Muscle layer of duodenum (tissue), 2 donors: ENCODE results near the gene MYO15A.
A peak's percentile ranks its signal among the peaks of the same experiment; 100 is the strongest.

Experiments
- H3K27ac ChIP-seq: one replicate; pipeline ENCODE4 v1.7.0; 2013; ENCODE audit warnings: mild to moderate bottlenecking, low read length
- H3K27me3 ChIP-seq: one replicate; pipeline ENCODE4 v1.7.0; 2013; ENCODE audit warnings: low read depth, mild to moderate bottlenecking, control low read depth, low read length
- H3K36me3 ChIP-seq, 2 donors: one replicate each; pipeline ENCODE4 v1.7.0; 2013; ENCODE audit warnings: low read length in 2 of 2, control low read depth in 1 of 2, mild to moderate bottlenecking in 1 of 2; ENCODE audit not compliant: insufficient read depth in 2 of 2, control insufficient read depth in 1 of 2
- H3K4me1 ChIP-seq, 2 donors: one replicate each; pipeline ENCODE4 v1.7.0; 2013; ENCODE audit warnings: low read length in 2 of 2, mild to moderate bottlenecking in 2 of 2, control low read depth in 1 of 2, moderate library complexity in 1 of 2; ENCODE audit not compliant: insufficient read depth in 2 of 2, control insufficient read depth in 1 of 2
- H3K4me3 ChIP-seq, 2 donors: one replicate each; pipeline ENCODE4 v1.7.0; 2013; ENCODE audit warnings: low read length in 2 of 2, low read depth in 1 of 2, mild to moderate bottlenecking in 1 of 2
- H3K9me3 ChIP-seq, 2 donors: one replicate each; pipeline ENCODE4 v1.7.0; 2013; ENCODE audit warnings: low read length in 2 of 2, control low read depth in 1 of 2, mild to moderate bottlenecking in 1 of 2; ENCODE audit not compliant: control insufficient read depth in 1 of 2
- donor health status: healthy.

The MYO15A gene

DNA sequence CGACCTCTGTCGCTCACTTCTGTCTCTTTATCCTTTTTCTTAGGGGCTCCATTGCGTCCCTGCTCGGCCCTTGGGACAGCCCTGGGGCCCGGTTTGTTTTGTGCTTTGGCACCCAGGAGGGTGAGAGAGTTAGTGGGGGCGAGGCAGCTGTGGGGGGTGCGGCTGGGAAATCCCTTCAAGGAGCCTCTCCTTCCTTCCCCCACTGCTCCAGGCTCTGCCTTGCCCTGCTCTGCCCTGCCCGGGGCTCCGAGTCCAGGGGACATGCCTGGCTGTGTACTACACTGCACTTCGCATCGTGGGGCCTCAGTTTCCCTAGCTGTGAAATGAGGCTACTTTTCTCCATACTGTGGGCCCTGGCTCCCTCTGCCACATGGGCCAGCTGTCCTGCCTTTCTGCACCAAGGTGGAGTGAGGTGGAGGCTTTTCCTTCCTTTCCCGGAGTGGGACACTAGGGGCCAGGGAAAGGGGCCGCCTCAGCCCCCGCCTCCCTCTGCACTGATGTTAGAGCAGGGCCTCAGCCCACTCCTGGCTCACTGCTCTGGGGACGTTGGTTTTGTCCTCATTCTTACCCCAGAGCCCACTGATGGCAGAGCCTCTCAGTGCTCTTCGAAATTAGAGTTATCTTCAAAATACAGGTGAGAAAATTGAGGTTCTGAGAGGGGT is 117.9 kb downstream of the MYO15A start:
- no peaks in the 10 kb centered on the region for H3K36me3 ChIP-seq
- H3K4me3 ChIP-seq = peak overlapping the region; percentile 77 to 88
- no peaks in the 10 kb centered on the region for H3K27me3 ChIP-seq
- H3K27ac ChIP-seq = no peak overlapping the region
- H3K4me1 ChIP-seq = peaks cover 4 to 16% of the 10 kb centered on the region in 2 donors
- H3K9me3 ChIP-seq = no peaks in the 10 kb centered on the region

DNA sequence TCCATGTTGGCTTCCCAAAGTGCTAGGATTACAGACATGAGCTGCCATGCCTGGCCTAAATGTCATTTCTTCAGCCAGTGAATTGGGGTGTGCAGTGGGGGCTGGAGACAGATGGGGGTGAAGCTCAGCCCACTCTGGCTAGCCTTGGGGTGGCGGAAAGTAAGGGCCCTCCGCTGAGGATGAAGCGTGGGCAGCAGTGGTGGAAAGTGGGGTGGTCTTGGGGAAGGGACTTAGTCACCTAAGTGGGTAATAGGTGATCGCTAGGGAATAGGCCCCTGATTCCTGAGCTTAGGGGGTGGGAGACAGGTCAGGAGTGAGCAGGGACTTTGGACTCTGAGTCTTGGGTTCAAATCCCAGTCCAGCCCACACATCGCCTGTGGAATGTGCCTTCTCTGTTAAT is 119.1 kb downstream of the MYO15A start:
- no peaks in the 10 kb centered on the region for H3K9me3 ChIP-seq
- no peaks in the 10 kb centered on the region for H3K27me3 ChIP-seq
- peaks cover 4 to 16% of the 10 kb centered on the region in 2 donors for H3K4me1 ChIP-seq
- no peak overlapping the region for H3K27ac ChIP-seq
- no peak overlapping the region for H3K4me3 ChIP-seq
- peaks cover 0 to 7% of the 10 kb centered on the region in 2 donors for H3K36me3 ChIP-seq

GRCh38 chr17:18228176-18228682 is 119.7 kb downstream of the MYO15A start:
- Histone ChIP-seq H3K36me3 (peaks cover 0 to 10% of the 10 kb centered on the region in 2 donors), H3K9me3 (no peaks in the 10 kb centered on the region), H3K4me1 (peaks cover 4 to 16% of the 10 kb centered on the region in 2 donors), H3K27ac (no peak overlapping the region), H3K4me3 (no peak overlapping the region), H3K27me3 (no peaks in the 10 kb centered on the region)

DNA sequence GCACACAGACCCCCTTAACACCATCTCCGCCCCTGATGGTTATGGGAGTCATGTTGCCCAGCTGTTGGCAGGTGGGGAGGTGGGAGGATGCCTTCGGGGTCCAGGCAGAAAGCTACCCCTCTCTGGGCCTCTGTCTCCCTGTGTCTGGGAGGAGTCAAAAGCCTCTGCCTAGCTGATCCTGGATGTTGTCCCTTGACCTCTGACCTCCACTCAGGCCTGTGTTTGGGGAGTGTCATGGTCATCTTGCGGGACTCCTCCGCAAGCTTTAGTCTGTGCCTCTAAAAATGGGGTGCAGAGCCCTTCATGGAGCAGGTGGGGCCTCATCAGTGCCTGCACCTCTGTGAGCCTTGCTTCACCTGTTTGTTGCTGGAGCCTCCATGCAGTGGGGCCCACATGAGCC is 120.7 kb downstream of the MYO15A start:
- H3K4me1 ChIP-seq = peaks cover 4 to 16% of the 10 kb centered on the region in 2 donors
- no peaks in the 10 kb centered on the region for H3K27me3 ChIP-seq
- no peak overlapping the region for H3K4me3 ChIP-seq
- H3K27ac ChIP-seq = no peak overlapping the region
- no peaks in the 10 kb centered on the region for H3K9me3 ChIP-seq
- H3K36me3 ChIP-seq = peaks cover 0 to 20% of the 10 kb centered on the region in 2 donors
